CD4-positive, alpha-beta T cell treated with Interleukin-21 for 1 hour (primary cell): ENCODE data around the gene KRTAP12-3.
"Not testable (repeated sequence)": the region's sequence is repeated elsewhere in the genome, so short reads cannot be mapped to it uniquely, and the experiment has no call there.

ENCODE experiments used
- DNase-seq: peaks from one replicate; pipeline ENCODE4 v3.0.0-alpha.2; 2020

Gene KRTAP12-3

GRCh38 chr21:44627831-44628233 lies 29.9 kb upstream of the KRTAP12-3 start:
- not testable (repeated sequence) for DNase-seq

GRCh38 chr21:44628707-44629391 lies 28.9 kb upstream of the KRTAP12-3 start:
- no peak for DNase-seq

GRCh38 chr21:44630440-44630839 lies 27.3 kb upstream of the KRTAP12-3 start:
- peak; percentile 21 for DNase-seq

- DNase-seq: no peak
Measured at GRCh38 chr21:44632067-44632466, 25.7 kb upstream of the KRTAP12-3 start.

GRCh38 chr21:44636209-44637017 lies 21.3 kb upstream of the KRTAP12-3 start:
- DNase-seq: no peak

GRCh38 chr21:44637018-44637850 lies 20.5 kb upstream of the KRTAP12-3 start, which contains the start of gene KRTAP10-10:
Gene KRTAP10-10 (plus strand): TSS chr21:44637356. CDS start chr21:44637418, 62 bp downstream.
- DNase-seq: no peak

GRCh38 chr21:44637851-44638348 lies 19.8 kb upstream of the KRTAP12-3 start:
- not testable (repeated sequence) for DNase-seq

- not testable (repeated sequence) for DNase-seq
Measured at GRCh38 chr21:44638506-44639330, 19.0 kb upstream of the KRTAP12-3 start.

GRCh38 chr21:44639331-44639655 lies 18.4 kb upstream of the KRTAP12-3 start:
- DNase-seq: no peak

GRCh38 chr21:44640761-44641160 lies 17.0 kb upstream of the KRTAP12-3 start:
- DNase-seq: no peak

GRCh38 chr21:44643741-44644310 lies 13.9 kb upstream of the KRTAP12-3 start:
- no peak for DNase-seq

GRCh38 chr21:44644878-44645277 lies 12.9 kb upstream of the KRTAP12-3 start:
- DNase-seq: no peak

GRCh38 chr21:44646366-44647221 lies 11.1 kb upstream of the KRTAP12-3 start, which contains the start of gene KRTAP10-11:
Gene KRTAP10-11 (plus strand): TSS chr21:44646414. CDS start chr21:44646459, 45 bp downstream.
- not testable (repeated sequence) for DNase-seq

GRCh38 chr21:44647222-44647552 lies 10.5 kb upstream of the KRTAP12-3 start:
- DNase-seq: no peak

- DNase-seq: no peak
Measured at GRCh38 chr21:44648557-44649311, 9.0 kb upstream of the KRTAP12-3 start.

- DNase-seq: no peak
Measured at GRCh38 chr21:44649521-44650100, 8.1 kb upstream of the KRTAP12-3 start.

GRCh38 chr21:44650265-44650972 lies 7.3 kb upstream of the KRTAP12-3 start:
- DNase-seq: no peak

GRCh38 chr21:44650973-44651675 lies 6.6 kb upstream of the KRTAP12-3 start:
- DNase-seq: no peak
